GM23338 (cell line): ENCODE results near the gene XIRP2.

Experiments
- CREB1 ChIP-seq: fragments of 250-450 bp; sonication (Bioruptor Pico); IDR thresholded peaks from 2 replicates; pipeline ENCODE4 v1.5.0; 2020; ENCODE audit warnings: low read depth, mild to moderate bottlenecking, moderate library complexity
- CTCF ChIP-seq, 2 experiments: fragments of 200-600 bp in 1 of 2; sonication (generic) in 1 of 2; conservative IDR thresholded peaks; 2 replicates each; pipeline versions ENCODE4 v1.5.1 to v1.6.1; 2016 to 2017; ENCODE audit warnings: antibody characterized with exemption in 2 of 2, low read depth in 2 of 2, mild to moderate bottlenecking in 2 of 2, moderate library complexity in 1 of 2
- EZH2 ChIP-seq: fragments of 200-600 bp; sonication (generic); IDR thresholded peaks from one replicate; pipeline ENCODE4 v1.8.0; 2017; ENCODE audit warnings: antibody characterized with exemption, mild to moderate bottlenecking, low read depth; ENCODE audit not compliant: unreplicated experiment
- EZH2phosphoT487 ChIP-seq: fragments of 200-600 bp; sonication (generic); IDR thresholded peaks from one replicate; pipeline ENCODE4 v1.8.1; 2018; ENCODE audit warnings: antibody characterized with exemption; ENCODE audit not compliant: unreplicated experiment
- POLR2AphosphoS5 ChIP-seq: IDR thresholded peaks from 2 replicates; pipeline ENCODE4 v1.6.1; 2016; ENCODE audit warnings: antibody characterized with exemption, low read depth
- TF ChIP-seq, protein P1 (sequence below): IDR thresholded peaks from one replicate; pipeline ENCODE4 v1.6.1; 2018; ENCODE audit warnings: antibody characterized with exemption; ENCODE audit not compliant: unreplicated experiment

GRCh38 chr2:167151894-167152293 is 263.6 kb downstream of the XIRP2 start:
- no peak for TF ChIP-seq EZH2phosphoT487
- TF ChIP-seq CTCF (conservative IDR thresholded peaks at IDR 0.05; ENCODE audit: low read depth in 2 of 2): no peak
- no peak for TF ChIP-seq POLR2AphosphoS5
- TF ChIP-seq EZH2: no peak
- TF ChIP-seq, protein P1, sequence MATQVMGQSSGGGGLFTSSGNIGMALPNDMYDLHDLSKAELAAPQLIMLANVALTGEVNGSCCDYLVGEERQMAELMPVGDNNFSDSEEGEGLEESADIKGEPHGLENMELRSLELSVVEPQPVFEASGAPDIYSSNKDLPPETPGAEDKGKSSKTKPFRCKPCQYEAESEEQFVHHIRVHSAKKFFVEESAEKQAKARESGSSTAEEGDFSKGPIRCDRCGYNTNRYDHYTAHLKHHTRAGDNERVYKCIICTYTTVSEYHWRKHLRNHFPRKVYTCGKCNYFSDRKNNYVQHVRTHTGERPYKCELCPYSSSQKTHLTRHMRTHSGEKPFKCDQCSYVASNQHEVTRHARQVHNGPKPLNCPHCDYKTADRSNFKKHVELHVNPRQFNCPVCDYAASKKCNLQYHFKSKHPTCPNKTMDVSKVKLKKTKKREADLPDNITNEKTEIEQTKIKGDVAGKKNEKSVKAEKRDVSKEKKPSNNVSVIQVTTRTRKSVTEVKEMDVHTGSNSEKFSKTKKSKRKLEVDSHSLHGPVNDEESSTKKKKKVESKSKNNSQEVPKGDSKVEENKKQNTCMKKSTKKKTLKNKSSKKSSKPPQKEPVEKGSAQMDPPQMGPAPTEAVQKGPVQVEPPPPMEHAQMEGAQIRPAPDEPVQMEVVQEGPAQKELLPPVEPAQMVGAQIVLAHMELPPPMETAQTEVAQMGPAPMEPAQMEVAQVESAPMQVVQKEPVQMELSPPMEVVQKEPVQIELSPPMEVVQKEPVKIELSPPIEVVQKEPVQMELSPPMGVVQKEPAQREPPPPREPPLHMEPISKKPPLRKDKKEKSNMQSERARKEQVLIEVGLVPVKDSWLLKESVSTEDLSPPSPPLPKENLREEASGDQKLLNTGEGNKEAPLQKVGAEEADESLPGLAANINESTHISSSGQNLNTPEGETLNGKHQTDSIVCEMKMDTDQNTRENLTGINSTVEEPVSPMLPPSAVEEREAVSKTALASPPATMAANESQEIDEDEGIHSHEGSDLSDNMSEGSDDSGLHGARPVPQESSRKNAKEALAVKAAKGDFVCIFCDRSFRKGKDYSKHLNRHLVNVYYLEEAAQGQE: no peak
- TF ChIP-seq CREB1 (CRISPR knock-in tag): no peak
